SU-DHL-6 (cell line): ENCODE results near the gene PDCD4.

Source experiments
- H2AFZ ChIP-seq: fragments of 200-600 bp; sonication (generic); 2 replicates; pipeline ENCODE4 v1.6.1; 2014; ENCODE audit warnings: low read depth, mild to moderate bottlenecking, moderate library complexity, mixed read lengths, antibody characterized with exemption, low read length; ENCODE audit not compliant: severe bottlenecking
- H3F3A ChIP-seq: fragments of 200-600 bp; shearing (Covaris generic); 2 replicates; pipeline ENCODE4 v1.6.0; 2016; ENCODE audit warnings: antibody characterized with exemption, mild to moderate bottlenecking; ENCODE audit not compliant: insufficient read depth
- H3K27ac ChIP-seq: fragments of 200-600 bp; sonication (generic); 2 replicates; pipeline ENCODE4 v1.5.1; 2016; ENCODE audit warnings: low read depth, mild to moderate bottlenecking, low read length, moderate library complexity, mixed read lengths
- H3K27me3 ChIP-seq: fragments of 200-600 bp; sonication (generic), shearing (Covaris generic); 2 replicates; pipeline ENCODE4 v1.6.0; 2014; ENCODE audit warnings: mild to moderate bottlenecking, low read length
- H3K36me3 ChIP-seq: fragments of 200-600 bp; sonication (generic); 2 replicates; pipeline ENCODE4 v1.6.1; 2014; ENCODE audit warnings: mild to moderate bottlenecking, low read length, mixed read lengths
- H3K4me2 ChIP-seq: fragments of 300-600, 200-600 bp; shearing (Covaris generic), sonication (generic); 2 replicates; pipeline ENCODE4 v1.6.0; 2014; ENCODE audit warnings: low read length, low read depth, mild to moderate bottlenecking; ENCODE audit not compliant: poor library complexity, severe bottlenecking
- H3K4me3 ChIP-seq: fragments of 200-600 bp; sonication (generic); 2 replicates; pipeline ENCODE4 v1.5.1; 2014; ENCODE audit warnings: antibody characterized with exemption, low read length, mild to moderate bottlenecking, mixed read lengths; ENCODE audit not compliant: insufficient read depth, poor library complexity, severe bottlenecking
- H3K79me2 ChIP-seq: fragments of 200-600 bp; sonication (generic); 2 replicates; pipeline ENCODE4 v1.6.1; 2014; ENCODE audit warnings: mild to moderate bottlenecking, low read length, moderate library complexity; ENCODE audit not compliant: insufficient read depth
- H3K9ac ChIP-seq: fragments of 200-600 bp; sonication (generic); 2 replicates; pipeline ENCODE4 v1.7.0; 2014; ENCODE audit warnings: mild to moderate bottlenecking, low read length
- H3K9me2 ChIP-seq: fragments of 200-600 bp; sonication (generic); replicated peaks from 2 replicates; pipeline ENCODE4 v1.6.1; 2014; ENCODE audit warnings: low read length; ENCODE audit not compliant: insufficient read depth
- H3K9me3 ChIP-seq: fragments of 200-600 bp; sonication (generic); 2 replicates; pipeline ENCODE4 v1.6.1; 2014; ENCODE audit warnings: low read length, mixed read lengths; ENCODE audit not compliant: insufficient read depth
- H4K20me1 ChIP-seq: fragments of 200-600 bp; sonication (generic); 2 replicates; pipeline ENCODE4 v1.6.1; 2014; ENCODE audit warnings: low read depth, mild to moderate bottlenecking, antibody characterized with exemption, low read length, moderate library complexity, mixed read lengths
- CTCF ChIP-seq: fragments of 200-600 bp; sonication (generic); IDR thresholded peaks from one replicate; pipeline ENCODE4 v1.5.1; 2017; ENCODE audit warnings: antibody characterized with exemption, mild to moderate bottlenecking, low read length, moderate library complexity; ENCODE audit not compliant: insufficient read depth, poor library complexity, severe bottlenecking
- EZH2phosphoT487 ChIP-seq: fragments of 200-600 bp; sonication (generic), shearing (Covaris generic); conservative IDR thresholded peaks from 2 replicates; pipeline ENCODE4 v1.6.1; 2018; ENCODE audit warnings: mild to moderate bottlenecking, antibody characterized with exemption, low read length, moderate library complexity, mixed read lengths

Gene PDCD4

GRCh38 chr10:110833234-110833940 is 38.3 kb upstream of the PDCD4 start:
- Histone ChIP-seq H2AFZ (no peak overlapping the region), H3F3A (no peaks in the 10 kb centered on the region), H3K79me2 (no peaks in the 10 kb centered on the region), H3K4me3 (no peak overlapping the region), H3K27me3 (no peaks in the 10 kb centered on the region), H3K9ac (no peak overlapping the region), H3K9me2 (no peaks in the 10 kb centered on the region), H4K20me1 (no peaks in the 10 kb centered on the region), H3K9me3 (no peaks in the 10 kb centered on the region), H3K36me3 (no peaks in the 10 kb centered on the region), H3K4me2 (no peak overlapping the region), H3K27ac (no peak overlapping the region)
- TF ChIP-seq EZH2phosphoT487 (no peak), CTCF (no peak)

GRCh38 chr10:110833941-110834628 is 37.6 kb upstream of the PDCD4 start:
- Histone ChIP-seq H3F3A (no peaks in the 10 kb centered on the region), H3K9ac (no peak overlapping the region), H3K4me2 (no peak overlapping the region), H3K4me3 (no peak overlapping the region), H3K27ac (no peak overlapping the region), H3K79me2 (no peaks in the 10 kb centered on the region), H3K36me3 (no peaks in the 10 kb centered on the region), H2AFZ (no peak overlapping the region), H3K9me3 (no peaks in the 10 kb centered on the region), H4K20me1 (no peaks in the 10 kb centered on the region), H3K9me2 (no peaks in the 10 kb centered on the region), H3K27me3 (no peaks in the 10 kb centered on the region)
- TF ChIP-seq CTCF (no peak), EZH2phosphoT487 (no peak)

GRCh38 chr10:110834629-110835301 is 37.0 kb upstream of the PDCD4 start:
- TF ChIP-seq CTCF, result no peak
- no peak for TF ChIP-seq EZH2phosphoT487
- no peaks in the 10 kb centered on the region for H3K9me2 ChIP-seq
- no peak overlapping the region for H3K4me3 ChIP-seq
- no peaks in the 10 kb centered on the region for H3F3A ChIP-seq
- H3K27me3 ChIP-seq, result no peaks in the 10 kb centered on the region
- no peaks in the 10 kb centered on the region for H3K9me3 ChIP-seq
- no peak overlapping the region for H3K4me2 ChIP-seq
- no peak overlapping the region for H3K27ac ChIP-seq
- no peaks in the 10 kb centered on the region for H4K20me1 ChIP-seq
- no peaks in the 10 kb centered on the region for H3K36me3 ChIP-seq
- H3K79me2 ChIP-seq, result no peaks in the 10 kb centered on the region
- no peak overlapping the region for H2AFZ ChIP-seq
- no peak overlapping the region for H3K9ac ChIP-seq
